Keratinocyte (primary cell): ENCODE results near the gene L3MBTL3. TPM values are rescaled to one million over a fixed set of nuclear protein-coding genes. Genes with fewer than 3 reads are reported as not detected.

Source experiments
- DNase-seq: peaks from one replicate; pipeline ENCODE4 v3.0.0-alpha.2; 2011; ENCODE audit warnings: low read depth, missing footprints, low spot score
- FAIRE-seq: peaks from 2 replicates; lab custom pipeline; 2011; peaks lifted over from hg19 to GRCh38; lab: Jason Lieb, UNC
- H2AFZ ChIP-seq: 2 replicates; pipeline ENCODE4 v1.6.0; 2012; ENCODE audit warnings: low read length, control low read depth, inconsistent platforms; ENCODE audit not compliant: control insufficient read depth
- H3K27ac ChIP-seq: 2 replicates; pipeline ENCODE4 v1.5.1; 2011; ENCODE audit warnings: low read length; ENCODE audit not compliant: control insufficient read depth, insufficient read depth
- H3K27me3 ChIP-seq: 3 replicates; pipeline ENCODE4 v1.6.0; 2011; ENCODE audit warnings: low read length; ENCODE audit not compliant: control insufficient read depth, insufficient read depth; ENCODE audit errors: extremely low read depth
- H3K36me3 ChIP-seq, 2 experiments: 2 replicates in 1 of 2; 3 replicates in 1 of 2; pipeline ENCODE4 v1.5.1; 2011; ENCODE audit warnings: low read length in 2 of 2, mild to moderate bottlenecking in 1 of 2; ENCODE audit not compliant: control insufficient read depth in 2 of 2, insufficient read depth in 2 of 2; ENCODE audit errors: extremely low read depth in 1 of 2
- H3K4me1 ChIP-seq: 3 replicates; pipeline ENCODE4 v1.5.1; 2011; ENCODE audit warnings: low read length; ENCODE audit not compliant: control insufficient read depth, insufficient read depth; ENCODE audit errors: extremely low read depth
- H3K4me2 ChIP-seq: 3 replicates; pipeline ENCODE4 v1.6.0; 2011; ENCODE audit warnings: low read depth, low read length; ENCODE audit not compliant: control insufficient read depth, insufficient read depth; ENCODE audit errors: extremely low read depth
- H3K4me3 ChIP-seq, 3 experiments: fragments of 200-600 bp in 1 of 3; sonication (generic) in 1 of 3; 2 replicates in 2 of 3; 3 replicates in 1 of 3; pipeline ENCODE4 v1.5.1; 2011 to 2016; ENCODE audit warnings: low read length in 3 of 3, mild to moderate bottlenecking in 3 of 3, control low read depth in 2 of 3, inconsistent platforms in 1 of 3, low read depth in 1 of 3, mixed read lengths in 1 of 3, mixed run types in 1 of 3, moderate library complexity in 1 of 3; ENCODE audit not compliant: control insufficient read depth in 2 of 3, insufficient read depth in 2 of 3; ENCODE audit errors: extremely low read depth in 1 of 3
- H3K79me2 ChIP-seq: 2 replicates; pipeline ENCODE4 v1.6.0; 2012; ENCODE audit warnings: low read length; ENCODE audit not compliant: control insufficient read depth, insufficient read depth
- H3K9ac ChIP-seq: 3 replicates; pipeline ENCODE4 v1.6.0; 2011; ENCODE audit warnings: low read length; ENCODE audit not compliant: control insufficient read depth, insufficient read depth; ENCODE audit errors: extremely low read depth
- H3K9me1 ChIP-seq: 3 replicates; pipeline ENCODE4 v1.6.0; 2011; ENCODE audit warnings: low read length; ENCODE audit not compliant: control insufficient read depth, insufficient read depth; ENCODE audit errors: extremely low read depth
- H3K9me3 ChIP-seq: 2 replicates; pipeline ENCODE4 v1.5.1; 2012; ENCODE audit warnings: low read depth, low read length; ENCODE audit not compliant: control insufficient read depth
- H4K20me1 ChIP-seq: 3 replicates; pipeline ENCODE4 v1.6.0; 2011; ENCODE audit warnings: low read length; ENCODE audit not compliant: control insufficient read depth, insufficient read depth; ENCODE audit errors: extremely low read depth
- EZH2 ChIP-seq: IDR thresholded peaks from one replicate; pipeline ENCODE4 v1.6.1; 2012; ENCODE audit warnings: inconsistent platforms, mild to moderate bottlenecking, low read length, moderate library complexity
- dilution Hi-C: fragments of 300-500 bp; cut with MboI; formaldehyde crosslinking; loops from one replicate; pipeline ENCODE4 v1.7.0; 2020; ENCODE audit warnings: low sequenced_read_pairs; ENCODE audit not compliant: extremely low pct_ligation_motif_present
- polyA plus RNA-seq, 5 experiments: library from polyadenylated mRNA; depleted of rRNA in 3 of 5; stranded (reverse) in 3 of 5; stranded (forward) in 1 of 5; unstranded in 1 of 5; fragments of >200 nt; gene quantifications; 1 replicate in 1 of 5; 2 replicates in 3 of 5; 3 replicates in 1 of 5; pipeline versions ENCODE4 v1.2.1 to v1.2.3, GENCODE V29; 2011 to 2012; ENCODE audit warnings: missing spikeins in 2 of 5, low read depth in 1 of 5, low replicate concordance in 1 of 5
- TF ChIP-seq, protein P1 (sequence below), 3 experiments: IDR thresholded peaks in 1 of 3; conservative IDR thresholded peaks in 1 of 3; optimal IDR thresholded peaks in 1 of 3; 2 replicates in 2 of 3; 3 replicates in 1 of 3; pipeline versions ENCODE3 to v1.5.1; 2011; ENCODE audit warnings: low read length in 3 of 3, mild to moderate bottlenecking in 3 of 3, moderate library complexity in 2 of 3, control low read depth in 1 of 3, inconsistent platforms in 1 of 3; ENCODE audit not compliant: insufficient read depth in 2 of 3; ENCODE audit errors: extremely low read depth in 1 of 3

Gene L3MBTL3
- polyA plus RNA-seq, 1 donor (not counting 4 experiments of a cell fraction or from before 2014, with no cell fraction given), result 16.6 TPM

DNA sequence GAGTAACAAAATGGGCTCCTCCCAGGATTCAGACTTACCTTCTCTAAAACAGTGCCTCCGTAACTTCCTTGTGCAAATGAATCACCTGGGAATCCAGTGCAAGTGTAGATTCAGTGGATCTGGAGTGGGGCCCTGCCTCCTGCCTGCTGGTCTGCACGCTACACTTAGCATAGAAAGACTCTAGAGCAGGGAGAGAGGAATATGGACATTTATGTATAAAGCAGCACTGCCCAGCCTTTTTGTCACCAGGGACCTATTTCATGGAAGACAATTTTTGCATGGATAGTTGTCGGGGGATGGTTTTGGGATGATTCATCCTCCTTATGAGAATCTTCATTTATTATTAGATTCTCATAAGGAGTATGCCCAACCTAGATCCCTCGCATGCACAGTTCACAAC is 42.3 kb upstream of the L3MBTL3 start:
- dilution Hi-C loops, result no loop called here
- no peak overlapping the region for H3K9ac ChIP-seq
- FAIRE-seq (no peak), DNase-seq (no peak)
- H3K4me2 ChIP-seq, result no peak overlapping the region
- no peaks in the 10 kb centered on the region for H3K27me3 ChIP-seq
- no peak for TF ChIP-seq EZH2
- TF ChIP-seq, protein P1, sequence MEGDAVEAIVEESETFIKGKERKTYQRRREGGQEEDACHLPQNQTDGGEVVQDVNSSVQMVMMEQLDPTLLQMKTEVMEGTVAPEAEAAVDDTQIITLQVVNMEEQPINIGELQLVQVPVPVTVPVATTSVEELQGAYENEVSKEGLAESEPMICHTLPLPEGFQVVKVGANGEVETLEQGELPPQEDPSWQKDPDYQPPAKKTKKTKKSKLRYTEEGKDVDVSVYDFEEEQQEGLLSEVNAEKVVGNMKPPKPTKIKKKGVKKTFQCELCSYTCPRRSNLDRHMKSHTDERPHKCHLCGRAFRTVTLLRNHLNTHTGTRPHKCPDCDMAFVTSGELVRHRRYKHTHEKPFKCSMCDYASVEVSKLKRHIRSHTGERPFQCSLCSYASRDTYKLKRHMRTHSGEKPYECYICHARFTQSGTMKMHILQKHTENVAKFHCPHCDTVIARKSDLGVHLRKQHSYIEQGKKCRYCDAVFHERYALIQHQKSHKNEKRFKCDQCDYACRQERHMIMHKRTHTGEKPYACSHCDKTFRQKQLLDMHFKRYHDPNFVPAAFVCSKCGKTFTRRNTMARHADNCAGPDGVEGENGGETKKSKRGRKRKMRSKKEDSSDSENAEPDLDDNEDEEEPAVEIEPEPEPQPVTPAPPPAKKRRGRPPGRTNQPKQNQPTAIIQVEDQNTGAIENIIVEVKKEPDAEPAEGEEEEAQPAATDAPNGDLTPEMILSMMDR (optimal IDR thresholded peaks at IDR 0.05 in 1 of 3, IDR thresholded peaks at IDR 0.05 in 1 of 3, conservative IDR thresholded peaks at IDR 0.05 in 1 of 3; ENCODE audit: extremely low read depth in 1 of 3, insufficient read depth in 2 of 3, low read length in 3 of 3), result no peak
- no peaks in the 10 kb centered on the region for H4K20me1 ChIP-seq
- no peak overlapping the region for H3K4me3 ChIP-seq
- no peaks in the 10 kb centered on the region for H3K36me3 ChIP-seq
- H3K9me1 ChIP-seq, result no peaks in the 10 kb centered on the region
- no peaks in the 10 kb centered on the region for H3K4me1 ChIP-seq
- H3K27ac ChIP-seq, result no peak overlapping the region
- no peaks in the 10 kb centered on the region for H3K79me2 ChIP-seq
- H3K9me3 ChIP-seq, result no peaks in the 10 kb centered on the region
- H2AFZ ChIP-seq, result no peak overlapping the region

DNA sequence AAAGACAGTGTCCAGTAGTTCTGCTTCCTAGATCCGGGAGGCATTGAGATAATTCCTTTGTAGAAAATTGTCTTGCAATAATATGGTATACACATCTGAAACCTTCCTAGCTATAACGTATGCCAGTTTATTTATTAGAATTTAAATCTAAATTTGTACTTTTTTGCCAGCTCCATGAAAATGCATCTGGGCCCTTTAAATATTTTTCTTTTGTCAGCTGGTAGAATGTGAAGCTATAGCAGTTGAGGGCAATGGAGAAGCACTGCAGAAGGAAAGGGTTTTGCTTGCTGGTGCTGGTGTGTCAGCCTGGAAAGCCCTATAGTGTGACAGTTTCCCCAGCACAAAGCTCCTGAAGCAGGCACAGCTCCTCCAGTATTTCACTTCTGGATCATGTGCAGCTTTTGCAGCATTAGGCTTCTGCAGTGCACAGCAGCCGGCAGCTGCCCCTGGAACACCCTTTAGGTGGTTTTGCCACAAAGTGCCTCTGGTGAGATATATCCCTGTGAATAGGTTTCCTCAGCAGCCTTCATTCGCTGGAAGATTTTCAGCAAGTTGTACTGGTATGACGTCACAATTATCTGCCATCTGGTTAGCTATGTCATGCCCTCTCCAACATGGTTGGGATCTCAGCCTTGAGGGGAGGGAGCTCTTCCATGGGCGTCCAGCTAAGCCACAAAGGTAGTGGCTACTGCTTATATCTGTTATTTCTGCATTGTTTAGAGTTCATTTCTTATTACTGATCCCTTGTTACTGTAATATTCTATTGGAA is 40.0 kb upstream of the L3MBTL3 start:
- Histone ChIP-seq H3K9ac (no peak overlapping the region), H3K4me3 (no peak overlapping the region), H3K36me3 (no peaks in the 10 kb centered on the region), H3K9me3 (no peaks in the 10 kb centered on the region), H3K27me3 (no peaks in the 10 kb centered on the region), H3K4me2 (no peak overlapping the region), H2AFZ (no peak overlapping the region), H3K9me1 (no peaks in the 10 kb centered on the region), H3K79me2 (no peaks in the 10 kb centered on the region), H3K4me1 (no peaks in the 10 kb centered on the region), H4K20me1 (no peaks in the 10 kb centered on the region), H3K27ac (no peak overlapping the region)
- FAIRE-seq, result no peak
- dilution Hi-C loops, result no loop called here
- no peak for DNase-seq
- TF ChIP-seq EZH2, result no peak
- TF ChIP-seq, protein P1 (optimal IDR thresholded peaks at IDR 0.05 in 1 of 3, IDR thresholded peaks at IDR 0.05 in 1 of 3, conservative IDR thresholded peaks at IDR 0.05 in 1 of 3; ENCODE audit: extremely low read depth in 1 of 3, insufficient read depth in 2 of 3, low read length in 3 of 3), result no peak
